Superior temporal gyrus (tissue), 1 donor: ENCODE measurements around the gene TBC1D3B.
"Not testable (repeated sequence)": the region's sequence is repeated elsewhere in the genome, so short reads cannot be mapped to it uniquely, and the experiment has no call there.

ENCODE experiments used
- DNase-seq: peaks from one replicate; pipeline ENCODE4 v3.0.0-alpha.2; 2016; ENCODE audit errors: extremely low spot score

Gene TBC1D3B

DNA sequence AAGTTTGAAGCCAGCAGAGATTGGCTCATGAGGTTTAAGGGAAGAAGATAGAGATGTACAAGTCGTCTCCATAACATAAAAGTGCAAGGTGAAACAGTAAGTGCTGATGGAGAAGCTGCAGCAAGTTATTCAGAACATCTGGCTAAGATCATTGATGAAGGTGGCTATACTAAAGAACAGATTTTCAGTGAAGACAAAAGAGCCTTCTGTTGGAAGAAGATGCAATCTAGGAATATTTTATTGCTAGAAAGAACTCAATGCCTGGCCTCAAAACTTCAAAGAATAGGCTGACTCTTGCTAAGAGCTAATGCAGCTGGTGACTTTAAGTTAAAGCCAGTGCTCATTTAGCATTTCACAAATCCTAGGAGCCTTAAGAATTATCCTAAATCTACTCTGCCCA lies 46.8 kb downstream of the TBC1D3B start:
- no peak for DNase-seq

DNA sequence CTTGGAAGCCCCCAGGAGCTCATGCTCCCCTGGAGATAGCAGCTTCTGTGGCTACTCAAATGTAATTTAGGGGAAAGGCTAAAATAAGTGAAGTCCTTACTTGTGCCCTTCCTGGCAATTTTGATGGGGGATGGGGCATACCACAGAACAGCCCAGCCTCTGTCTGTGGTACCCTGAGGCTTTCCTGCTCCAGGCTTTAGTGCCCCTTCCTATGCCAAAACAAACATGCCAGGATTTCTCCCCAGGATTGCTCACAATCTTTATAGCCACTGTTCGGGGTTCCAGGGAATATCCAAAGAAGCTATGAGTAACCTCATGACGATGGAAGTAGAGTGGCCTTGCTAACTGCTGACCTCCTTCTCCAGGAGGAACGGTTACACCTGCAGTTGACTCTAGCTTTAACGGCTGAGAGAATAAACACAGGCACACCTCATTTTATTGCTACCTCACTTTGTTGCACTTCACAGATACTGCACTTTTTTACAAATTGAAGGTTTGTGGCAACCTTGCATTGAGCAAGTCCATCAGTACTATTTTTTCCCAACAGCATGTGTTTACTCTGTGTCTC lies 47.9 kb downstream of the TBC1D3B start:
- DNase-seq: no peak

DNA sequence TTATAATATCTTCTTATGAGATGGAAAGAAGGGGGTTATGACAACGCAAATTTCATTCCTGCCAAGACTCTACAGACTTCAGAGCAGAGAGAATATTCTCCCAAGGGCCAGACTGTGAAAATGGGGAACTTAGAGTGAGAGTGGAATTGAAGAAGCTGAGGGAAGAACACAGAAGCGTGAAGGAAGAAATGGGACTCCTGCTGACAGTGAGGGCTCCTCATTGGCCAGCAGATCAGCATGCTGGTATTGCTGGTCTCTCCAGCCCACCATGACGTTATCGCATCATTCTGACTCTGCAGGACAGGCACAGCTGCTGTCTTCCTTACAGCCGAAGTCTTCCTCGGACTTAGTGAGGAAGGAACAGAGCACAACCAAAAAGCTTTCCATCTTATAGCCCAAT lies 48.5 kb downstream of the TBC1D3B start:
- no peak for DNase-seq

DNA sequence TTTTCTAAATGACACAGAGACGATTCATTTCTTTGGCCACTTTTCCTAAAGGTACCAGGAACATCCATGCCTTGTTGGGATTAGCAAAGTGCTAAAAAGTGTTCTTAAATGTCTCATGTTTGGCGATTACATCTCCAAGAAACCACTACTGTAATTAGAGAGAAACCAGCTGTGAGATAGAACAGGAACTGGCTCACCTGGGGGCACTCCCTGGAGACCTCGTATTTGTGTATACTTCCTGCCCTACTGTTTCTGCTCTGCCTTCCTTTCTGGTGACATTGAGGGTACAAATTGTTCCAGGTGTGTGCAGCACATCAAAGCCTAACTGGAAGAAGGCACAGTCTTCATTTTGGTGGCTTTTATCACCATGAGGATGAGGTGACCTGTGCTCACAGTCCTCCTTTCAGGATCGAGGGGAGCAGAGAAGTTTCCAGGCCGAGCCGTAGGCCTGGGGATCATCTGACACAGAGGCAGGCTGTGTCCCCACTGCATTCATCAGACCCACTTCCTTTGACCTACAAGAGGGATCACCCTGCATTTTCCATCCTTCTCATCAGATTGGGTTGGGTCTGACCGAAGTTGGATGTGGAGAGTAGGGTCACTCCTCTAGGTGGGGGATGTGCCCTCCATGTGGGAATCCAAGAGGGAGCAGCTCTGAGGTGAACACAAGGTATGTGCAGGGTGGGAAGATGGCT lies 49.1 kb downstream of the TBC1D3B start:
- DNase-seq: no peak

DNA sequence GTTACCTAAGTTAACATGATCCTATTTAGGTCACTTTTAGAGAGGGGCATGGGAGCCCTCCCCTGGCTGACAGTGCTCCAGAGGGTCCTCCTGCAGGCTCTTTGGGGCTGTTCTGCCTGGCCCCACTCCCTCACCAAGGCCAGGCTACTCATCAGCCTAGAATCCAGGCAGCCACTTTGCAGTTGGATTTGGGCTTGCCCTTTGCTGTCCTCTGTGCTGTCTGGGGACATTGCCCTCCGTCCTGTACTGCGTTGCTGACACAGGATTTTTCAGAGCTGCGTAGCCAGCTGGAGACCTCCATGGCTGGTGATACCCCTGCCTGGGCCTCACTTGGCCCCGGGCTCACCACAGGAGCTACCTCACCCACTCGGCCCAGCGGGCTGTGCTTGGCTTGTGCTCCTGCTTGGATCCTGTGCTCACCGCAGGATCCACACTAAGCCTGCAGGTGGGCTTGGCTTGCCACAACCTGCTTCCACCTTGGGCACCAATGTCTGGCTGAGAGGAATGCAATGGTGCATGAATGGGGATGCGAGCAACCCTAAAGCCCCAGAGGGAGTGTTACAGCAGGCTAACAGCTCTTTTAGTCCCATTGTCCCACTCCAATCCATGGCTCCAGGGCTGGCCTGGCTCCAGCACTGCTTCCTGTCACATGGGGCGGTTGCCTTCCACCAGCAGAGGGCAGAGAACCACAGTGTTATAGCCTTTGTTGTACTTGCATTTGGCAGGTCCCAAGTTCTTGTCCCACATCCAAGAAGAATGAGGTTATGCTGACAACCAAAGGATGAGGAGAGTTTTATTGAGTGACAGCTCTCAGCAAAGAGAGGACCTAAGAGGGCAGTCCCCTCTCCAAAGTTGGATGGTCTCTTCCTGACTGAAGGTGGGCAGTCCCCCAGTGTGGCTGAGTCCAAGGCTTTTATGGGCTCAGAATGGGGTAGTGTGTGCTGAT lies 51.3 kb downstream of the TBC1D3B start:
- no peak for DNase-seq

DNA sequence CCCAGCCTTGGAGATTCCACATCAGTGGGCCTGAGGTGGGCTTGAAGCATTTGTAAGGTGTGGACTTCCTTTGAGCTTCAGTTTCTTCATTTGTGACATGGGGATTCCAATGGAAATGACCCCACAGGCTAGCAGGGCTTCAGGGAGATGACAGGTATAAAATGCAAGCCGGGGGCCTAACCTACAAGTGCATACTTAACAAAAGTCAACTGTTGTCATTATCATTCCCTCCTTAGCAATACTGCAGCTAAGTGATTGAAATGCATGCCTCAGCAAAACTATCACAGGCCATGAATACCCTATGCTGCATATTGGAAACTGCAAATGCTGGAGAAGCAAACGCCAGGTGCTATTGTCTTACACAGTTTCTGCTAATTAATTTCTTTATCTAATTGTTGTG lies 53.0 kb downstream of the TBC1D3B start:
- DNase-seq: no peak

DNA sequence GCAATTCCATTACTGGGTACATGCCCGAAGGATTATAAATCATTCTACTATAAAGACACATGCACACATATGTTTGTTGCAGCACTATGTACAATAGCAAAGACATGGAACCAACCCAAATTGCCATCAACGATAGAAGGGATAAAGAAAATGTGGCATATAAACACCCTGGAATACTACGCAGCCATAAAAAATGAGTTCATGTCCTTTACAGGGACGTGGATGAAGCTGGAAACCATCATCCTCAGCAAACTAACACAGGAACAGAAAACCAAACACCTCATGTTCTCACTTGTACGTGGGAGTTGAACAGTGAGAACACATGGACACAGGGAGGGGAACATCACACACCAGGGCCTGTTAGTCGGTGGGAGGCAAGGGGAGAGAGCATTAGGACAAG lies 55.3 kb downstream of the TBC1D3B start:
- not testable (repeated sequence) for DNase-seq

DNA sequence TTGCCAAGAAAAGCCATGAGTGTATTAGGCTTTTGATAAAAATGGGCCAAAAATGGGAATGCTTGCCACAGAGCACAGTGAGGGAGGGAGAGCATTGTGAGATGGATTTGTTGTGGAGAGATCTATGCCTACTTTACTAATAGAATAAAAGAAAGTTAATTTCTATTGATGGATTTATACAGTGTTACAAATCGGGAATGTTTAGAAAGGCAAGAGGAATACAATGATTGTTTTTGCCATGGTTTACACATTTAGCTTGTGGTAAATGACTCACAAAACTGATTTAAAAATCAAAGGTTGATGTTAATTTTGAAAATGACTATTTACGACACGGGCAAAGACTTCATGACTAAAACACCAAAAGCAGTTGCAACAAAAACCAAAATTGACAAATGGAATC lies 56.2 kb downstream of the TBC1D3B start:
- DNase-seq: no peak

DNA sequence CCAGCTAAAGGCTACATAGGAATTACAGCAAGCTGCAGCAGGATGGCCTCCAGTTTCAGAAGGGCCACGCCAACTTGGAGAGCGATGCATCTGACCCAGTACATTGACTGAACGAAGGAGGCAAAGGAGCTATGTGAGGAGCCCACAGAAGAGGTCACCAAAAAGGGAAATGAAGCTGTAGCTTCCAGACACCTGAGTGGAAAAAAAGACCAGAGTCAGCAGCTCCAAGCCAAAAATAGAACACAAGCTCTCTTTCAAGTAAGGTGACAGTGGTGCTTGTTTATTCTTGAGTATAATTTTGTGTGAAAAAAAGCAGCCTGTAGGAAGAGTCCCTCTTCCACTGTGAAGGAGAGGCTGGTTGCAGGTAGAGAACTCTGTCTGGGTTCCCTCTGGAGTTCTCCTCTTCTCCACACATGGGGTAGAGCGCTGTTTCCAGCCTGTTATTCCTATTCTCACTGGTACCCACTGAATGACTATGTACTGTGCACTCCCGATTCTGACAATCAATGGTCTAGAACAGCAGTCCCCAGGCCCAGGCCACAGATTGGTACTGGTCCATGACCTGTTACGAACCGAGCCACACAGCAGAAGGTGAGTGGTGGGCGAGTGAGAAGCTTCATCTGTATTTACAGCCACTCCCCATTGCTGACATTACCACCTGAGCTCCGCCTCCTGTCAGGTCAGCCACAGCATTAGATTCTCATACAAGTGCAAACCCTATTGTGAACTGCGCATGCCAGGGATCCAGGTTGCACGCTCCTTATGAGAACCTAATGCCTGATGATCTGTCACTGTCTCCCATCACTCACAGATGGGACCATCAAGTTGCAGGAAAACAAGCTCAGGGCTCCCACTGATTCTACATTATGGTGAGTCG lies 57.7 kb downstream of the TBC1D3B start:
- no peak for DNase-seq

DNA sequence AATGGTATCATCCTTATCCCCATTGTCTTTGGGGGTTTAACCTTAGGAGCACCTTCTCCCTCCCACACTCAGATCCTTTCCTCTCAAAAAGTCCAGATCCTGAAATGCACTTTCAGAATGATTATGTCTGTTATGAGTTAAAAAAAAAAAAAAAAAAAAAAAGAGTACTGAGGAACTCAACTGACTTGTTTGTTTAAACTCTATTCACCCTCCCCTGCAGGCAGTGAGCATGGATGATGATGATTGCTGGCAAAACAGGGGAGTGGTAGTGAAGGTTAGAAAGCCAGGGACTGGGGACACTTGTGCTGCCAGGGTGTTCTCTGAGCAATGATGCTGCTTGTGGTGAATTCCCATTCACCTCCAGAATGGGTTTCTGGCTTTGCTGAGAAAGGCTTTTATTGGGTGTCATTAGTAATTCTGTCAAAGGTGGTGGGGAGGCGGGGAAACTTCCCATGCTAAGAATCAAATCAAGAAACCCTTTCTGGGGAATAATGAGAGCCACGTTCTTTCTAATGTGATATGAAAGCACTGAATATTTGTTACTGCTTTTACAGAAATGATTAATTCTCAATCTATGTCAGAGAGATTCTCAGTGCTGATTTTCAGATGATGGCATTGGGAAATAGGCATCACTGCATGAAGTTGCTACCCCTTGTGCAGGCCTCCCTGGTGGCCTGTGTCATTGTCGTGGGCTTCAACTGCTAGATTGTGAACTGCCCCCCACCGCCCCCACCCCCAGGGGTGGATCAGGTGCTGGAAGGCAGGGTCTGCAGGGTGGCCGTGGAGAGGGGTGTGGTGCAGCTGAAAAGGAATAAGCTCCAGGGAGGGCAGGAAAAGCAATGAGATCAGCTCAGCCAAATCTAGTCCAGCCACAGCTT lies 58.7 kb downstream of the TBC1D3B start:
- DNase-seq: no peak
